Skeletal muscle satellite cell (primary cell): ENCODE data around the gene SCARF2.
"Not testable (repeated sequence)": the region's sequence is repeated elsewhere in the genome, so short reads cannot be mapped to it uniquely, and the experiment has no call there.

Experiments
- H3K27me3 ChIP-seq: 2 replicates; pipeline ENCODE4 v1.7.0; 2013; ENCODE audit warnings: low read length; ENCODE audit not compliant: control insufficient read depth, insufficient read depth
- H3K36me3 ChIP-seq: 2 replicates; pipeline ENCODE4 v1.7.0; 2013; ENCODE audit warnings: mild to moderate bottlenecking, control low read depth, low read length; ENCODE audit not compliant: insufficient read depth
- H3K4me1 ChIP-seq: 2 replicates; pipeline ENCODE4 v1.7.0; 2013; ENCODE audit warnings: low read length; ENCODE audit not compliant: control insufficient read depth, insufficient read depth
- H3K4me2 ChIP-seq: 2 replicates; pipeline ENCODE4 v1.7.0; 2013; ENCODE audit warnings: mild to moderate bottlenecking, low read length
- H3K4me3 ChIP-seq: 2 replicates; pipeline ENCODE4 v1.7.0; 2013; ENCODE audit warnings: low read length
- H3K9ac ChIP-seq: 2 replicates; pipeline ENCODE4 v1.7.0; 2013; ENCODE audit warnings: mild to moderate bottlenecking, low read depth, low read length, moderate library complexity
- H3K9me3 ChIP-seq: replicated peaks from 2 replicates; pipeline ENCODE4 v1.7.0; 2013; ENCODE audit warnings: mild to moderate bottlenecking, control low read depth, low read length

Gene SCARF2

GRCh38 chr22:20400606-20401375 is 36.8 kb downstream of the SCARF2 start:
- peaks cover 7% of the 10 kb centered on the region for H3K4me1 ChIP-seq
- H3K9ac ChIP-seq = no peak overlapping the region
- no peak overlapping the region for H3K4me2 ChIP-seq
- no peaks in the 10 kb centered on the region for H3K9me3 ChIP-seq
- no peak overlapping the region for H3K4me3 ChIP-seq
- H3K36me3 ChIP-seq = peaks cover 8% of the 10 kb centered on the region
- no peaks in the 10 kb centered on the region for H3K27me3 ChIP-seq

GRCh38 chr22:20399866-20400605 is 37.6 kb downstream of the SCARF2 start:
- Histone ChIP-seq H3K4me2 (no peak overlapping the region), H3K9me3 (no peaks in the 10 kb centered on the region), H3K9ac (no peak overlapping the region), H3K36me3 (peaks cover 8% of the 10 kb centered on the region), H3K4me3 (no peak overlapping the region), H3K4me1 (peaks cover 14% of the 10 kb centered on the region), H3K27me3 (no peaks in the 10 kb centered on the region)

GRCh38 chr22:20398420-20398819 is 39.2 kb downstream of the SCARF2 start:
- Histone ChIP-seq H3K4me1 (peaks cover 21% of the 10 kb centered on the region), H3K4me3 (no peak overlapping the region), H3K4me2 (no peak overlapping the region), H3K9me3 (no peaks in the 10 kb centered on the region), H3K9ac (no peak overlapping the region), H3K27me3 (no peaks in the 10 kb centered on the region), H3K36me3 (peaks cover 8% of the 10 kb centered on the region)

- Histone ChIP-seq H3K4me1 (peaks cover 23% of the 10 kb centered on the region), H3K36me3 (peaks cover 3% of the 10 kb centered on the region), H3K27me3 (no peaks in the 10 kb centered on the region), H3K9me3 (no peaks in the 10 kb centered on the region), H3K4me3 (no peak overlapping the region), H3K9ac (no peak overlapping the region), H3K4me2 (no peak overlapping the region)
Observed at GRCh38 chr22:20397498-20397897, 40.1 kb downstream of the SCARF2 start.

GRCh38 chr22:20396639-20397038 is 41.0 kb downstream of the SCARF2 start:
- H3K27me3 ChIP-seq = no peaks in the 10 kb centered on the region
- no peaks in the 10 kb centered on the region for H3K36me3 ChIP-seq
- no peak overlapping the region for H3K9ac ChIP-seq
- H3K4me2 ChIP-seq = no peak overlapping the region
- no peak overlapping the region for H3K4me3 ChIP-seq
- H3K9me3 ChIP-seq = no peaks in the 10 kb centered on the region
- H3K4me1 ChIP-seq = peaks cover 23% of the 10 kb centered on the region

- no peak overlapping the region for H3K9ac ChIP-seq
Observed at GRCh38 chr22:20395907-20396287, 41.7 kb downstream of the SCARF2 start.

GRCh38 chr22:20395181-20395906 is 42.3 kb downstream of the SCARF2 start:
- Histone ChIP-seq H3K9me3 (no peaks in the 10 kb centered on the region), H3K4me1 (peaks cover 23% of the 10 kb centered on the region), H3K4me2 (peak overlapping the region; percentile 85), H3K4me3 (peak overlapping the region; percentile 95), H3K27me3 (no peaks in the 10 kb centered on the region), H3K36me3 (no peaks in the 10 kb centered on the region), H3K9ac (no peak overlapping the region)

More at GRCh38 chr22:20395907-20396287, 41.7 kb downstream of the SCARF2 start:
- no peaks in the 10 kb centered on the region for H3K9me3 ChIP-seq
- H3K4me2 ChIP-seq = peak overlapping the region; percentile 85
- peaks cover 23% of the 10 kb centered on the region for H3K4me1 ChIP-seq
- no peaks in the 10 kb centered on the region for H3K36me3 ChIP-seq
- H3K27me3 ChIP-seq = no peaks in the 10 kb centered on the region
- H3K4me3 ChIP-seq = no peak overlapping the region

GRCh38 chr22:20393705-20394476 is 43.7 kb downstream of the SCARF2 start, which contains the start of gene ZNF74:
ZNF74 (plus strand) TSS chr22:20394151; CDS start chr22:20394629, 478 bp downstream.
- H3K27me3 ChIP-seq = no peaks in the 10 kb centered on the region
- H3K9me3 ChIP-seq = no peaks in the 10 kb centered on the region
- H3K36me3 ChIP-seq = no peaks in the 10 kb centered on the region
- peak within 1 kb of the TSS; percentile 88 for H3K9ac ChIP-seq
- H3K4me1 ChIP-seq = peaks cover 23% of the 10 kb centered on the region
- peak within 1 kb of the TSS; percentile 95 for H3K4me3 ChIP-seq
- peak within 1 kb of the TSS; percentile 85 for H3K4me2 ChIP-seq

GRCh38 chr22:20392983-20393704 is 44.5 kb downstream of the SCARF2 start:
- H3K9ac ChIP-seq = peak overlapping the region; percentile 88
- peak overlapping the region; percentile 85 for H3K4me2 ChIP-seq
- H3K27me3 ChIP-seq = no peaks in the 10 kb centered on the region
- H3K36me3 ChIP-seq = no peaks in the 10 kb centered on the region
- no peaks in the 10 kb centered on the region for H3K9me3 ChIP-seq
- H3K4me1 ChIP-seq = peaks cover 23% of the 10 kb centered on the region
- H3K4me3 ChIP-seq = peak overlapping the region; percentile 95

- not testable (repeated sequence) for H3K27me3 ChIP-seq, H3K9me3 ChIP-seq, H3K9ac ChIP-seq, H3K4me3 ChIP-seq, H3K36me3 ChIP-seq, H3K4me2 ChIP-seq
- H3K4me1 ChIP-seq = peaks cover 23% of the 10 kb centered on the region
Observed at GRCh38 chr22:20392365-20392881, 45.2 kb downstream of the SCARF2 start.
